T-helper 2 cell treated with Interferon-gamma antibody and Interleukin-4, amounts not matched to agents 5 μg/mL and 100 μg/mL, for 36 hours (primary cell): ENCODE data around the gene SPRR3.

Source experiments
- DNase-seq: peaks from one replicate; pipeline ENCODE4 v3.0.0; 2021; ENCODE audit warnings: low spot score
- H3K27ac Mint-ChIP-seq: one replicate; pipeline ENCODE4 v1.8.0; 2021; ENCODE audit warnings: mild to moderate bottlenecking, mixed read lengths
- H3K27me3 Mint-ChIP-seq: one replicate; pipeline ENCODE4 v1.8.0; 2021; ENCODE audit warnings: low read depth, mixed read lengths
- H3K36me3 Mint-ChIP-seq: one replicate; pipeline ENCODE4 v1.8.0; 2021; ENCODE audit warnings: low read depth, mixed read lengths
- H3K4me1 Mint-ChIP-seq: one replicate; pipeline ENCODE4 v1.8.0; 2021; ENCODE audit warnings: low read depth, mixed read lengths
- H3K4me3 Mint-ChIP-seq: one replicate; pipeline ENCODE4 v1.8.0; 2022; ENCODE audit warnings: mild to moderate bottlenecking, moderate library complexity, mixed read lengths
- H3K9me3 Mint-ChIP-seq: one replicate; pipeline ENCODE4 v1.8.0; 2021; ENCODE audit warnings: mixed read lengths

The SPRR3 gene

DNA sequence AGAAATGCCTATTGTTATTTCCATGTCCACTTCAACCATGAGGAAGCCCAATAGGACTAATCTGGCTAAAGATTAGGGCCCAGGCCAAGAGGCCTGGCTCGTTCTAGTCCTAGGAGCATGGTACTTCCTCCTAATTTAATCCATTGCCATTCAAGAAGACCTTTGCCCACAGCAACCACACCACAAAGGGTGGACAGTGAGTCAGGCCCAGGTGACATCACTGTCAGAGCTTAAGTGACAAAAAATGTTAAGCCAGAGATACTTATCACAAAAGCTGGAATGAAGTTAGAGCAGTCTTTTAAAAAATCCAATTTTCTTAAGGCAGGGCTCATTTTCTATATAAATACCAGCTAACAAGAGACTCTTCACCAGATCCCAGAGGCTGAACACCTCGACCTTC, at the start of gene SPRR3:
SPRR3 (plus strand) TSS at position 368 of the 400 bp plus-strand sequence. CDS start 1,272 bp downstream, outside the sequence.
- H3K9me3 Mint-ChIP-seq = no peaks in the 10 kb centered on the region

DNA sequence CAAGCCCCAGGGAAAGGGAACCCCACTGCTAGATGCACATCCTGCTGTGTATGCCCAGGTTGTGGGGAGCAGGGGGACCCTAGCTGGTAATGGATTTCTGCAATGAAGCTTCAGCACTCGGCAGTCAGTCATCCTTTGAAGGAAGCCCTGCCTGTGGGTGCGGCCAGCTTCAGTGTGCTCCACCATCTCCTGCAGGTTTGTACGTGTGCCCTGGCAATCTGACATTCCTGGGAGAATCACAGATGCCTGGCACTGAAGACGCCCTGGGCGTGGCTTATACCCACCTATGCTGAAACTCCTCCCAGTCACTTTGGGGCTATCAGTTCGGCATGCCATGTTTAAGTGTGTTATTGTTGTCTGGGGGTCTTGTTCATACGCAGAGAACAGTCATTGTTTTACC, 47.8 kb upstream of the SPRR3 start:
- H3K9me3 Mint-ChIP-seq = no peaks in the 10 kb centered on the region
- H3K4me3 Mint-ChIP-seq = no peak overlapping the region
- no peak overlapping the region for H3K27ac Mint-ChIP-seq
- no peaks in the 10 kb centered on the region for H3K27me3 Mint-ChIP-seq
- no peaks in the 10 kb centered on the region for H3K4me1 Mint-ChIP-seq
- no peaks in the 10 kb centered on the region for H3K36me3 Mint-ChIP-seq
- DNase-seq = no peak

More for the DNA sequence above, at the start of gene SPRR3:
- Mint-ChIP-seq H3K27ac (no peak within 1 kb of the TSS), H3K4me1 (no peaks in the 10 kb centered on the region), H3K27me3 (peaks cover 2% of the 10 kb centered on the region), H3K36me3 (no peaks in the 10 kb centered on the region), H3K4me3 (no peak within 1 kb of the TSS)
- DNase-seq = no peak

GRCh38 chr1:152954436-152954835, 47.1 kb upstream of the SPRR3 start:
- H3K27ac Mint-ChIP-seq = no peak overlapping the region
- H3K9me3 Mint-ChIP-seq = no peaks in the 10 kb centered on the region
- H3K4me1 Mint-ChIP-seq = no peaks in the 10 kb centered on the region
- H3K27me3 Mint-ChIP-seq = no peaks in the 10 kb centered on the region
- H3K36me3 Mint-ChIP-seq = no peaks in the 10 kb centered on the region
- DNase-seq = no peak
- H3K4me3 Mint-ChIP-seq = no peak overlapping the region

- no peak overlapping the region for H3K4me3 Mint-ChIP-seq
- H3K4me1 Mint-ChIP-seq = no peaks in the 10 kb centered on the region
- H3K27me3 Mint-ChIP-seq = no peaks in the 10 kb centered on the region
- DNase-seq = no peak
- H3K9me3 Mint-ChIP-seq = no peaks in the 10 kb centered on the region
- H3K27ac Mint-ChIP-seq = no peak overlapping the region
- no peaks in the 10 kb centered on the region for H3K36me3 Mint-ChIP-seq
Measured at GRCh38 chr1:152957561-152957960, 44.0 kb upstream of the SPRR3 start.

- H3K4me1 Mint-ChIP-seq = no peaks in the 10 kb centered on the region
- H3K27ac Mint-ChIP-seq = no peak overlapping the region
- DNase-seq = no peak
- no peak overlapping the region for H3K4me3 Mint-ChIP-seq
- no peaks in the 10 kb centered on the region for H3K27me3 Mint-ChIP-seq
- no peaks in the 10 kb centered on the region for H3K36me3 Mint-ChIP-seq
- no peaks in the 10 kb centered on the region for H3K9me3 Mint-ChIP-seq
Measured at GRCh38 chr1:152959273-152959672, 42.3 kb upstream of the SPRR3 start.

GRCh38 chr1:152959801-152960451, 41.6 kb upstream of the SPRR3 start:
- H3K27ac Mint-ChIP-seq = no peak overlapping the region
- H3K4me1 Mint-ChIP-seq = no peaks in the 10 kb centered on the region
- H3K36me3 Mint-ChIP-seq = no peaks in the 10 kb centered on the region
- H3K9me3 Mint-ChIP-seq = no peaks in the 10 kb centered on the region
- no peak for DNase-seq
- no peaks in the 10 kb centered on the region for H3K27me3 Mint-ChIP-seq
- H3K4me3 Mint-ChIP-seq = no peak overlapping the region

GRCh38 chr1:152960452-152961044, 41.0 kb upstream of the SPRR3 start:
- Mint-ChIP-seq H3K27me3 (no peaks in the 10 kb centered on the region), H3K36me3 (no peaks in the 10 kb centered on the region), H3K27ac (no peak overlapping the region), H3K4me3 (no peak overlapping the region), H3K9me3 (no peaks in the 10 kb centered on the region), H3K4me1 (no peaks in the 10 kb centered on the region)
- no peak for DNase-seq

DNA sequence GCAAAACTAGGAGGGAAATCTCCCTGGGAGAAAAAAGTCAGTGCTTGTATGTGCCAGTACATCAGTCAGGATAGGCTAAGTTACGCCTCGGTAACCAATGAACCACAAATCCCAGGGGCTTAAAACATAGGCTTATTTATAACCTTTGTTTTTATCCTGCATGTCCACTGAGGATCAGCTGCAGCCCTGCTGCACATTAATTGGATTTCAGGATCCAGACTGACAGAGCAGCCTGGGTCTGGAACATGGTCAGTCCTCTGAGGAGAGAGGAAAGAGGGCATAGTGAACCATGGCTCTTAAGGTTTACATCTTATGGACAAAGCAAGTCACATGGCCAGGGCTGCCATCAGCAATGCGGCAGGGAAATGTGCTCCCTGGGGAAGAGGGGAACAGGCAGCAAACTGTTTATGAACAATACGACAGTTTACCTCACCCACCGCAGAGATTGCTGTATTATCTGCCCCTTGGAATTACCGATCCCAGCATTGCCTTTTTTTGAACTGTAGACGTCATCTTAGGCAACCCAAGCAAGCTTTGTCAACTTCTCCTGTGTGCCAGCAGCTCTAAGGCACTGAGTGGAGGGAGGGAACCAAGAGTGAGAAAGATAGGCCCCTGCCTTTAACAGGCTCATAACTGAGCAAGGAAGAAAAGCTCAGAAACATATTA, 40.2 kb upstream of the SPRR3 start:
- H3K9me3 Mint-ChIP-seq = no peaks in the 10 kb centered on the region
- H3K4me1 Mint-ChIP-seq = peaks cover 2% of the 10 kb centered on the region
- H3K27me3 Mint-ChIP-seq = no peaks in the 10 kb centered on the region
- DNase-seq = no peak
- H3K36me3 Mint-ChIP-seq = no peaks in the 10 kb centered on the region
- H3K27ac Mint-ChIP-seq = no peak overlapping the region
- no peak overlapping the region for H3K4me3 Mint-ChIP-seq

DNA sequence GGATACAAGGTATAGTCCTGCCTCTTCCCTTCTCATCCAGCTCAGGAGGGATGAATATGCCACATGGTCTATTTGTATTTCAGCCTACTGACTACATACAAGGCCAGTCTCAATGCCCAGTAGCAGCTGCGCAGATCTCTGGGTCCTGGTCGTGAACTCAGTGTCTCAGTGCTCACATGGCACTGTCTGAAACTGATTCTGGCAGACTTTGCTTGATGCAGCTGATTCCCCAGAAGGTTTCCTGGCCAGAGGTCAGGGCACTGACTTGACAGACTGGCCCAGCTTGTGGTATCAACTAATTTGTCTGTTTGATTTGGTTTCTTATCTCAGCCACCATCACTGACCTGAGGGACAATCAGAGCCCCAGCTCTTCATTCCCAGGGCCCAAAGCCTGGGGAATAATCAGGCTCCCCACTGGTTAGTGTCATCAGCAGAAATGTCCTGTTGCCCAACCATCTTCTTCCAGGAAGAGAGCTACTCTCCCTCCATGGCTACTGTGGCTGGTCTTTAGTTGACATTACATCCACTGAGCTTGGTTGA, 38.6 kb upstream of the SPRR3 start:
- H3K9me3 Mint-ChIP-seq = no peaks in the 10 kb centered on the region
- no peak for DNase-seq
- H3K27me3 Mint-ChIP-seq = no peaks in the 10 kb centered on the region
- peaks cover 9% of the 10 kb centered on the region for H3K4me1 Mint-ChIP-seq
- H3K27ac Mint-ChIP-seq = no peak overlapping the region
- no peaks in the 10 kb centered on the region for H3K36me3 Mint-ChIP-seq
- no peak overlapping the region for H3K4me3 Mint-ChIP-seq

- peaks cover 9% of the 10 kb centered on the region for H3K4me1 Mint-ChIP-seq
- no peak for DNase-seq
- H3K36me3 Mint-ChIP-seq = no peaks in the 10 kb centered on the region
- H3K9me3 Mint-ChIP-seq = no peaks in the 10 kb centered on the region
- no peak overlapping the region for H3K4me3 Mint-ChIP-seq
- no peak overlapping the region for H3K27ac Mint-ChIP-seq
- no peaks in the 10 kb centered on the region for H3K27me3 Mint-ChIP-seq
Measured at GRCh38 chr1:152964536-152964935, 37.0 kb upstream of the SPRR3 start.

GRCh38 chr1:152965853-152966252, 35.7 kb upstream of the SPRR3 start:
- peaks cover 9% of the 10 kb centered on the region for H3K4me1 Mint-ChIP-seq
- no peaks in the 10 kb centered on the region for H3K9me3 Mint-ChIP-seq
- no peak for DNase-seq
- no peaks in the 10 kb centered on the region for H3K27me3 Mint-ChIP-seq
- H3K27ac Mint-ChIP-seq = no peak overlapping the region
- H3K4me3 Mint-ChIP-seq = no peak overlapping the region
- no peaks in the 10 kb centered on the region for H3K36me3 Mint-ChIP-seq

DNA sequence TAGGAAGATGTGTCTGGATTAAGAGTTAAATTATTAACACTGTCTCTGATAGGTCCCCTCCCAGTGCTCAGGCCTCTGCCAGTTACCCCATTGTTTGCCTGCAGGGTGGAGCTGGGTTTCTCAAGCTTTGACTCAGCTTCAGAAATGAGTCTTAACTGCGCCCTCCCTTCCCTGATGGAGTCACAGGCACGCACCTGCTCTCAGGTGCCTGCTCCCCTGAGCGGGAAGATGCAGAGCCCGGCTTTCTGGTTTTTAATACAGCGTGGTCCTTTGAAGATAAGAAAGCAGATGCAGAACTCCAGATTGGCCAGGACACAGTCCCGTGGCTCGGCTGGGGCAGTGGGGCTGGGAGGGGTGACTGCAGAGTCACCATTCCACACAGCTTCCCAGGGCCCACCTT, 34.3 kb upstream of the SPRR3 start:
- Mint-ChIP-seq H3K27me3 (peaks cover 2% of the 10 kb centered on the region), H3K27ac (no peak overlapping the region), H3K4me3 (no peak overlapping the region), H3K9me3 (no peaks in the 10 kb centered on the region), H3K4me1 (peaks cover 9% of the 10 kb centered on the region), H3K36me3 (no peaks in the 10 kb centered on the region)
- DNase-seq = no peak

GRCh38 chr1:152968248-152968647, 33.3 kb upstream of the SPRR3 start:
- Mint-ChIP-seq H3K4me1 (peaks cover 9% of the 10 kb centered on the region), H3K27ac (no peak overlapping the region), H3K27me3 (peaks cover 2% of the 10 kb centered on the region), H3K4me3 (no peak overlapping the region), H3K9me3 (no peaks in the 10 kb centered on the region), H3K36me3 (no peaks in the 10 kb centered on the region)
- DNase-seq = no peak

DNA sequence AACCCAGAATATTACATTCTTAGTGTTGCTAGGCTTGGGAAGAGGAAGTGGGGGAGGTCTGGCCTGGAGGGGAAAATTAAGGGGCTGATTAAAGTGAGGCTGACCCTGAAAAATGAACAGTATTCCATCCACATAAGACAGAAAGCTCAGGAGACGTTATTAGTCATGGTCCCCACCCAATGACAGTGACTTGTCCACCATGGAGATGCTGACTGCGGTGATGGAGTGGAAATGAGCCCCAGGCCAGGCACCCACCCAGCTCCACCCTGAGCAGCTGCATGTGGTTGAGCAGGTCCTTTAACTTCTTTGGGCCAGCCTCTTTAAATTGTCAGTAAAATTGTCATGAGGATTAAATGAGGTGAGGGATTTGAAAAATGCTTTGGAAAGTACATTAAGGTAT, 32.5 kb upstream of the SPRR3 start:
- Mint-ChIP-seq H3K9me3 (no peaks in the 10 kb centered on the region), H3K4me1 (peaks cover 9% of the 10 kb centered on the region), H3K36me3 (no peaks in the 10 kb centered on the region), H3K4me3 (no peak overlapping the region), H3K27me3 (peaks cover 2% of the 10 kb centered on the region), H3K27ac (no peak overlapping the region)
- no peak for DNase-seq
